ENCODE measurements around the gene ANKRD13A.

DNA sequence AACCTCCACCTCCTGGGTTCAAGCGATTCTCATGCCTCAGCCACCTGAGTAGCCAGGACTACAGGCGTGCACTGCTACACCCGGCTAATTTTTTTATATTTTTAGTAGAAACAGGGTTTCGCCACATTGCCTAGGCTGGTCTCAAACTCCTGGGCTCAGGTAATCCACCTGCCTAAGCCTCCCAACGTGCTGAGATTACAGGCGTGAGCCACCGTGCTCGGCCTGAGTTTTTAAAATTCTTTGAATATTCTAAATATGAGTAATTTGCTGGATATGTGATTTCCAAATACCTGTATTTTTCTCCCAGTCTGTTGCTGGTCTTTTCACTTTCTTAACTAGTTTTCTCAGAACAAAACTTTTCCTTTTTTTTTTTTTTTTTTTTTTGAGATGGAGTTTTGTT is 30.4 kb upstream of the ANKRD13A start:
- TF ChIP-seq, protein P1, sequence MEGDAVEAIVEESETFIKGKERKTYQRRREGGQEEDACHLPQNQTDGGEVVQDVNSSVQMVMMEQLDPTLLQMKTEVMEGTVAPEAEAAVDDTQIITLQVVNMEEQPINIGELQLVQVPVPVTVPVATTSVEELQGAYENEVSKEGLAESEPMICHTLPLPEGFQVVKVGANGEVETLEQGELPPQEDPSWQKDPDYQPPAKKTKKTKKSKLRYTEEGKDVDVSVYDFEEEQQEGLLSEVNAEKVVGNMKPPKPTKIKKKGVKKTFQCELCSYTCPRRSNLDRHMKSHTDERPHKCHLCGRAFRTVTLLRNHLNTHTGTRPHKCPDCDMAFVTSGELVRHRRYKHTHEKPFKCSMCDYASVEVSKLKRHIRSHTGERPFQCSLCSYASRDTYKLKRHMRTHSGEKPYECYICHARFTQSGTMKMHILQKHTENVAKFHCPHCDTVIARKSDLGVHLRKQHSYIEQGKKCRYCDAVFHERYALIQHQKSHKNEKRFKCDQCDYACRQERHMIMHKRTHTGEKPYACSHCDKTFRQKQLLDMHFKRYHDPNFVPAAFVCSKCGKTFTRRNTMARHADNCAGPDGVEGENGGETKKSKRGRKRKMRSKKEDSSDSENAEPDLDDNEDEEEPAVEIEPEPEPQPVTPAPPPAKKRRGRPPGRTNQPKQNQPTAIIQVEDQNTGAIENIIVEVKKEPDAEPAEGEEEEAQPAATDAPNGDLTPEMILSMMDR (IDR thresholded peaks at IDR 0.05), result no peak
- no peak for TF ChIP-seq POLR2A (IDR thresholded peaks at IDR 0.05)

Data from vagina (tissue), 2 donors.